IPS-18a (cell line): ENCODE data around the gene COMT.

ENCODE experiments used
- H3K27ac ChIP-seq: one replicate; pipeline ENCODE4 v1.5.1; 2013; ENCODE audit warnings: low read length
- H3K27me3 ChIP-seq: one replicate; pipeline ENCODE4 v1.6.1; 2013; ENCODE audit warnings: mild to moderate bottlenecking, low read length; ENCODE audit not compliant: control insufficient read depth, insufficient read depth
- H3K36me3 ChIP-seq: one replicate; pipeline ENCODE4 v1.6.1; 2013; ENCODE audit warnings: low read depth, low read length; ENCODE audit not compliant: control insufficient read depth
- H3K4me1 ChIP-seq: one replicate; pipeline ENCODE4 v1.6.1; 2013; ENCODE audit warnings: low read depth, low read length; ENCODE audit not compliant: control insufficient read depth
- H3K4me3 ChIP-seq: one replicate; pipeline ENCODE4 v1.5.1; 2013; ENCODE audit warnings: low read length
- H3K9ac ChIP-seq: one replicate; pipeline ENCODE4 v1.6.1; 2013; ENCODE audit warnings: mild to moderate bottlenecking, low read length, moderate library complexity
- H3K9me3 ChIP-seq: one replicate; pipeline ENCODE4 v1.6.1; 2013; ENCODE audit warnings: low read depth, low read length; ENCODE audit not compliant: control insufficient read depth

COMT gene

DNA sequence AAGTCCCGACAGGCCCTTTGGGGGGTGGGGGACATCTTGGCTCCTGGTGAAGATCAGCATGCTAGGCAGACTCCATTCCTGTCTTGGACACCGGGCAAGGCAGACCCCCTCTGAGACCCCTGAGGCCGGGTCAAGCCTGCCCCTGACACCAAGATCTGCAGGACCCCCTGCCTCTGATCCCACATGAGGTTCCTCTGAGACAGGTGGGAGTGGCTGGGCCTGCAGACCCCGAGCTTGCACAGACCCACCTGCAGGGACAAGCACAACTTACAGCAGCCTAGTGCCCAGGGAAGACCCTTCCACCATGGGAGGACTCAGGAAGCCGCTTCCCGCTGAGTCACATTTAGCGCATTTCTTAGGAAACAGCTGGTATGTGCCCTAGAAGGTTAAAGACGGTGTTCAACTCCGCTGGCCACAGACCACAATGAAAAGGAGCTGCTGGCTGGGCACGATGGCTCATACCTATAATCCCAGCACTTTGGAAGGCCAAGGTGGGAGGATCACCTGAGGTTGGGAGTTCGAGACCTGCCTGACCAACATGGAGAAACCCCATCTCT is 59.6 kb downstream of the COMT start:
- no peaks in the 10 kb centered on the region for H3K27me3 ChIP-seq
- H3K4me3 ChIP-seq: no peak overlapping the region
- H3K27ac ChIP-seq: no peak overlapping the region
- H3K9ac ChIP-seq: no peak overlapping the region
- peaks cover 24% of the 10 kb centered on the region for H3K4me1 ChIP-seq
- no peaks in the 10 kb centered on the region for H3K36me3 ChIP-seq
- peaks cover 5% of the 10 kb centered on the region for H3K9me3 ChIP-seq

DNA sequence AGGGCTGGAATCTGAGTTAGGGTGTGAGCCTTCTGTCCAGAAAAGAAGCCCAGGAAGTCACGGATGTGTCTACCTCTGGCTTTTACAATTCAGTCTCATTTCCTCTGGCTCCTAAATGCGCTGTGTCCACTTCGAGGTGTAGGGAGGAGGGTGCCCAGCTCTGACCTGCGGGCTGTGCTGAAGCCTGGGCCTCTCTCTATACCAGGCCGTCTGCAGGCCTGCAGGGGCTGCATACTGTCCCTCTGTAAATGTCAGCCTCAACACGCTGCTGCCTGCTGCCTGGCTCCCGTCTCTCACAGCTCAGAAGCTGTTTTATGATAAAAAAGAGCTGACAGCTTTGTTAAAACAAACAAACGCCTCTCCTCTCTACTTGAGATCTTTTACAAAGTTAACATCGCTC is 60.6 kb downstream of the COMT start:
- no peak overlapping the region for H3K27ac ChIP-seq
- H3K27me3 ChIP-seq: no peaks in the 10 kb centered on the region
- H3K4me1 ChIP-seq: peaks cover 24% of the 10 kb centered on the region
- no peak overlapping the region for H3K9ac ChIP-seq
- H3K36me3 ChIP-seq: no peaks in the 10 kb centered on the region
- H3K4me3 ChIP-seq: no peak overlapping the region
- H3K9me3 ChIP-seq: peaks cover 5% of the 10 kb centered on the region

DNA sequence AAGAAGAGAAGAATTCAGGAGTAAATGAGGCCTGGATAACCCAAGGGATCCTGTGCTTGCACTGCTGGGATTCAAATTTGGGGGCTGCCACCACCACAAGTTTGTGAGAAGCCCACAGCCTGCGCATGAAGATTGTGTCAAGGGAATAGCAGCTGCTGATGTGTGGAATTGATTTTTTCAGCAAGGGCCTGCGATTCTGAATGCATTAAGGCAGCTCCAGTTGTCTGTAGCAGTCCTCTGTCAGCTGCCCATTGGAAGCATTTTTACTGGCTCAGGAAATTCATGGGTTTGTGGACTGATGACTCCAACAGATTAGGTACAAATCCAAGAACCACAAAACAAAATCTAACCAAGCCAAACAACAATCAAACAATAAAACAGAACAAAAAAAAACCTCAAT is 61.1 kb downstream of the COMT start:
- Histone ChIP-seq H3K9me3 (peaks cover 5% of the 10 kb centered on the region), H3K27me3 (no peaks in the 10 kb centered on the region), H3K27ac (no peak overlapping the region), H3K36me3 (no peaks in the 10 kb centered on the region), H3K9ac (no peak overlapping the region), H3K4me1 (peaks cover 24% of the 10 kb centered on the region), H3K4me3 (no peak overlapping the region)

DNA sequence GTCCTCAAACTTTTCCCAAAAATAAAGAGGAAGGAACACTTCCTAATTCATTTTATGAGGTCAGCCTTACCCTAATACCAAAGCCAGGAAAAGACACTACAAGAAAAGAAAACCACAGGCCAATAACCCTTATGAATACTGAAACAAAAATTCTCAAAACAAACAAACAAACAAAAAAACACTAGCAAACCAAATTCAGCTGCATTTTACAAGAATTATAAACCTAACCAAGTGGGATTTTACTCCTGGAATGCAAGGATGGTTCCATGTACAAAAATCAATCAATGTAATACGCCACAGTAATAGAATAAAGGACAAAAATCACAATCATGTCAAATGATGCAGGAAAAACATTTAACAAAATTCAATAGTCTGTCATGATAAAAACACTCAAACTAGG is 61.7 kb downstream of the COMT start:
- no peak overlapping the region for H3K4me3 ChIP-seq
- no peaks in the 10 kb centered on the region for H3K27me3 ChIP-seq
- no peak overlapping the region for H3K9ac ChIP-seq
- H3K27ac ChIP-seq: no peak overlapping the region
- peaks cover 5% of the 10 kb centered on the region for H3K9me3 ChIP-seq
- H3K36me3 ChIP-seq: no peaks in the 10 kb centered on the region
- H3K4me1 ChIP-seq: peaks cover 21% of the 10 kb centered on the region

DNA sequence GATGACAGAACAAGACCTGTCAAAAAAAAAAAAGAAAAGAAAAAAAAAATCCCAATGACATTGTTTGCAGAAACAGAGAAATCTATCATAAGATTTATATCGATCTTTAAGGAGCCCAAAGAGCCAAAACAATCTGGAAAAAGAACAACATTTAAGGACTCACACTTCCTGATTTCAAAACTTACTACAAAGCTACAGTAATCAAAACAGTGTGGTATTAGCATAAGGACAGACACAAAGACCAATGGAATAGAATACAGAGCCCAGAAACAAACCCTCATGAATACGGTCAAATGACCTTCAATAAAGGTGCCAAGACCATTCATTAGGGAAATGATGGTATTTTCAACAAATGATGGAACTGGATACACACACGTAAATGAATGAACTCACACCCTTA is 62.9 kb downstream of the COMT start:
- Histone ChIP-seq H3K27ac (no peak overlapping the region), H3K9me3 (peaks cover 5% of the 10 kb centered on the region), H3K9ac (no peak overlapping the region), H3K4me3 (no peak overlapping the region), H3K27me3 (no peaks in the 10 kb centered on the region), H3K4me1 (peaks cover 12% of the 10 kb centered on the region), H3K36me3 (no peaks in the 10 kb centered on the region)

DNA sequence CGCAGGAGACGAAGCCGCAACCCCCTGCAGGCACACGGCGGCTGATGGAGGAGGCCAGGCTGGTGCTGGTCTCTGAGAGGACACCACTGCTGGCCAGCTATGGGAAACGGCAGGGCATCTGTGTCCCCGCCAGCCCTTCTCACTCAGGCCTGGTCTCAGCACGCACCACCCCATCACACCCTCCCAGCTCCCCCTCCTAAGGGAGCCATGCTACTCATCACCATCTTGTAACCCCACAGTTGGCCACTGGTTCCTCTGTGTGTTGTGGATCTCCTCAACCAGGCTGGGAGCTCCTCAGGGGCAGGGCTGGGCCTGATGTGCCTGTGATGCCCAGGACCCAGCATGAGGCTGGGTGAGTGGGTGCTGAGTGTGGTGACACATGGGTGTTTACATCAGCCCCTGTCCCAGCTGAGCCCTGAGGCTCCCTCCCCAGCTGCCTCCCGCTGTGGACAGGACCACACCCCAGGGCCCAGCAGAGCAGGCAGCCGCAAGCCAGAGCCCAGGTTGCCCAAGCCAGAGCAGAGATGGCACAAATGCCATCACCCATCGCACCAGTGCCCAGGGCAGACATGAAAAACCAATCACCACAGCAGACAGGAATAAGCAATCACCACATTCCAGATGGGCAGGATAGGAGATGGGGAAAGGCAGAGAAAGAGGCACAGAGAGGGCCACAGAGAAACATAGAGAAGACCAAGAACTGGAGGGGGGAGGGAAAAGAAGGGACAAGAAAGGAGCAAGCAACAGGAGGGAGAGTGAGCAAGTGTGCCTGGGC is 66.8 kb downstream of the COMT start:
- no peaks in the 10 kb centered on the region for H3K4me1 ChIP-seq

DNA sequence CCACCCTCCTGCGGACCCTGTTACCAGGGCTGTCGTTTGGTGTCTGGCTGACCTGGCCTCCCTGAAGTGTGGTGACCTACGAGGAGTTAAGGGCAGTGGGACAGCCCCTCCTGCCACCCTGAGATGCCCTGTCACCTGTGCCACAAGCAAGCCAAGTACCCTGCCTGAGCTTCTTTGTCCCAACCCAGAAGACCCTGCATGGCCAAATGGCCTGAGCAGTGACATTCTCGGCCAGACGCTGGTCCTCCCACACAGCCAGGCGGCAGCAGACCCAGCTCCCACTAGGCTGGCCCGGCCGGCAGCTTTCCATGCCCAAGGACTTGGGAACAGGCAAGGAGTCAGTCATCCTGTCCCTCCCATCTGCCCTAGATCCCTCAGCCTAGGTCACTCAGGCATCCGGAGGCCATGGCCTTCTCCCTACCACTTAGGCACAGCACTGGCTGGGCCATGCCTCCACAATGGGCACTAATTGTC is 67.5 kb downstream of the COMT start:
- no peak overlapping the region for H3K27ac ChIP-seq
- no peaks in the 10 kb centered on the region for H3K36me3 ChIP-seq
- H3K9ac ChIP-seq: no peak overlapping the region
- H3K4me3 ChIP-seq: no peak overlapping the region
- H3K9me3 ChIP-seq: peaks cover 5% of the 10 kb centered on the region
- no peaks in the 10 kb centered on the region for H3K4me1 ChIP-seq
- H3K27me3 ChIP-seq: no peaks in the 10 kb centered on the region

More for the DNA sequence above, 66.8 kb downstream of the COMT start:
- no peak overlapping the region for H3K4me3 ChIP-seq
- H3K27ac ChIP-seq: no peak overlapping the region
- peaks cover 5% of the 10 kb centered on the region for H3K9me3 ChIP-seq
- H3K36me3 ChIP-seq: no peaks in the 10 kb centered on the region
- H3K27me3 ChIP-seq: no peaks in the 10 kb centered on the region
- H3K9ac ChIP-seq: no peak overlapping the region

DNA sequence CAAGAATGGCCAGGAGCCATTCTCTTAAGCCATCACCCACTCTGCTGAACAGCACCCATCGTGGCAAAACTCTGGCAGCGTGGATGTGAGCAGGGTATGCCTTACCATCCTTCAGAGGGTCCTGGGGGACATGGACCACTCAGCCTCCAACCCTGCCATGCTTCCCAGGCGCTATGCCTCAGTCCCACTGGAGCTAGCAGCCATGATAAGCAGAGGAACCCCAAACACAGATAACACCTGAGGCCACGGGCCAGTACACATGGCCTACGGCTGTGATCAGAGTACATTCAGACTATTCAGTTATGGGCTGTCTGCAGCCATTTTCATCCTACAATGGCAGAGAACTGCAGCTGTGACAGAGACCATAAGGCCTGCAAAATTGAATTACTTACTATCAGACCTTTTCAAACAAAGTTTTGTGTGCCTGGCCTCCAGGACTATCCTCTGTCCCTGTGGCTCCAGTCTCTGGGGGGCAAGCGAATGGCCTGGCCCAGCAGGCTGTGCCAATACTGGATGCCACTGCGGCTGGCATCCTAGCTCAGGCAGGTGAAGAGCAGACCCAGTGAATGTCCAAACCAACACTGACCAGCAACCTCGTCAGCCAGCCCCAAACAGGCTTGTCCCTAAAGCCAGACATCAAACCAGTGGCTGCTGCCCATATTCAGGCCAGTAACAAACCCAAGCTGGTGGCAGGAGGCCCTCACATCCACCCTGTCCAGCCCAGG is 68.2 kb downstream of the COMT start:
- Histone ChIP-seq H3K9ac (no peak overlapping the region), H3K27me3 (peaks cover 3% of the 10 kb centered on the region), H3K4me1 (no peaks in the 10 kb centered on the region), H3K27ac (no peak overlapping the region), H3K4me3 (no peak overlapping the region), H3K9me3 (peaks cover 1% of the 10 kb centered on the region), H3K36me3 (no peaks in the 10 kb centered on the region)

DNA sequence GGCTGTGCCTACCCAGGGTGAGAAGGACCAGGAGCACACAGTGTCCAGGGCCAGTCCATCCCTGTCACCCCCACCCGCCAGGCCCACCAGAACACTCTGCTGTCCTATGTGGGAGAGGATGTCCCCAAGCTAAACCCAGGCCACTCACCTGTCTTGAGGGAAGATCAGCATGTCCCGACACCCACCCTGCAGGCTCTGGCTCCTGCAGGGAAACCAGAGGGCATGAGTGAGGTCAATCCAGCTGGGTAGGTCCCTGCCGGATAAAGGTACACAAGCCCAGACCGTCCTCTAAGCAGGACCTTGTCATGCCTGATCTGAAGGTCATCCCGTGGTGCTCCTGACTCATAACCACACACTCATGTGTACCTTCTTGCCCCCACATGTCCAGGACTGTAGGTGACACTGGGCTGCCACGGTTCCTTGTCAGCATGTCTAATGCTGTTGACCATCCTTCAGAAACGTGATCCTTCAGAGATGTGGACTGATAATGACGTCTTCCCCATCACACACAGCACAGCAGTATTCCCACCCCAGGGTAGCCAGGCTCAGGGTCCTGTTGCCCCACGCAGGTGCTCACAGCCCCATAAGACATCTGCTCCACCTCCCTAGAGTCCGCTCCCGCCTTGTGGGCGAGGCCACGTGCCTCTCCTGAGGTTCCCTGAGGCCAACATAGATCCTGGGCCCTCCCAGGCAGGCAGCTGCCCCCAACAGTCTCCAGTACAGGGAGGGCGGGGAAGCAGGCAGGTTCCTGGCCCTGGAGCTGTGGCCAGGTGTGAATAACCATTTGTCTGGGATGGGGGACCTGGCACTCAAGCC is 68.9 kb downstream of the COMT start:
- Histone ChIP-seq H3K4me3 (no peak overlapping the region), H3K9ac (no peak overlapping the region), H3K9me3 (no peaks in the 10 kb centered on the region), H3K27me3 (peaks cover 11% of the 10 kb centered on the region), H3K36me3 (no peaks in the 10 kb centered on the region), H3K4me1 (no peaks in the 10 kb centered on the region), H3K27ac (no peak overlapping the region)

DNA sequence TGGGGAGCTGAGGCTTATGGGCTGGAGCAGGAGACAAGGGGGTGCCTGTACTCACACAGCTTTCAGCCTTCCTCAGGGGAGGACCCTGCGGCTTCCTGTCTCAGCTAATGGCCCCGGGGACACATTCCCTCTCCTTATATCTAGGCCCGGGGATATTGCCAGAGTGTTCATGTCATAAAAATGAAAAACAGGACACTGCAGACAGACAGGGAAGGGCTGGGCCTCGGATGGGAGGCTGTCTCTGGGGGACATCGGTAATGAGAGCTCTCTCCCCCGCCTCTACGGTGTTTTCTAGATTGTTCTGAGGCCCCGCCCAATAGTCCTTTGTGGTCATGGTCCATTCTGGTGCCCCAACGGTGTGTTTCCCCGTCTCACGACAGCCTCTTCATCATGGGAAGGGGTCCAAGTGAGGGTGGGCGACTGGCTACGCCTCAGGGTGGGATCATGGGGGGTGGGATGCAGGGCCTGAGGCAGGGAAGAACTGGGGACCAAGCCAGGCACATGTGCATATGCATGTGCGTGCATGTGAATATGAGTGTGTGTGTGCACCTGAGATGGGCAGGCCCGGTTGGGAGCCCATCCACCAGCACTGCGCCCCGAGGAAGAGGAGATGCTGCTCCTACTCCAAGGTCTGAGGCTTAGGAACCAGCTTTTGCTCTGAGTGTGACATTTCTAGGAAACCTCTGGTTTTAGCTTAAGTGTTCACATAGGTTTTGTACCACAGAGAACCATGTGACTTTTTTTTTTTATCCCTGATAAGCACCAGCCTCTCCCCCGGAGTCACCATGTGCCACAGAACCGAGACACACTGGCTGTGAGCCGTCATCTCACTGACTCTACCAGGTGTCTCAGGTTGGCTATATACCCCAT is 69.8 kb downstream of the COMT start:
- no peak overlapping the region for H3K4me3 ChIP-seq
- H3K9me3 ChIP-seq: no peaks in the 10 kb centered on the region
- no peaks in the 10 kb centered on the region for H3K36me3 ChIP-seq
- no peak overlapping the region for H3K27ac ChIP-seq
- H3K27me3 ChIP-seq: peaks cover 17% of the 10 kb centered on the region
- H3K4me1 ChIP-seq: no peaks in the 10 kb centered on the region
- H3K9ac ChIP-seq: no peak overlapping the region
